Stimulated activated naive CD4-positive, alpha-beta T cell (primary cell): Measurements from ENCODE around the gene SMG7.
A peak's percentile ranks its signal among the peaks of the same experiment; 100 is the strongest.

Experiments used
- DNase-seq, 6 experiments: peaks; one replicate each; lab custom pipeline; 2025; lab: John Stamatoyannopoulos, UW

The SMG7 gene

DNA sequence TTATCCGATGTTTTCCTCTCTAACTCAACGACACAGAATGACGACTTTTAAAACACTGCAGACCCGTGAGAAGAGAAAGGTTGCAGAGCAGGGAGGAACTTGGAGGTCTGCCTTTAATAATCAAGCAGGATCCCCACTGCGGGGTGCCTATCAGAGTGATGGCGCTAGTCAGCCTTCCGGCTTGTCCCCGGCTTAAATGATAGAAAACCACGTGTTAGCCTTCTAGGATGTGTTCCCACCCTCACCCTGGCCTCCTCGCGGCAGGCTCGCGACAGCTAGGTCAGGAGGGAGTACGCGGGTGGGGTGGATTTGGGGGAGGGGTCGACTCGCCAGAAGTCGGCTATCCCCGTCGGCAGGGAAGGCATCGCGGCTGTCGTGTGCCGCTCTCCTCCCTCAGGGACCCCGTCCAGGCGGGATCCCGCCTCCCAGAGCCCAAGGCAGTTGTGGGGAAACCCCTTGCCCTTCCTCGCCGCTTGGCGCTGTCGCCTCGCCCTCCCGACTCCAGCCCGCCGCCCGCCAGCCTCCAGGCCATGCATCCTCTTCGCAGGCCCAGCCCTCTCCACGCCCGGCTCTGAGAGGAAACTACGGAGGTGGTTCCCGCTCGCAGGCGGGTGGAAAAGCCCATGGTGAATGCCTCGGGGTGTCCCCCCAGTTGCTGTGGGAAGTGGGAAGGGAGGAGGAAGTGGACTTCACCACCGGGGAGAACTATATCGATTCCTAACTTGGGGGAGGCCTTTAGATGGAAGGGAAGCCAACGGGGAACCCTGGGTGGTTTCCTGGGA, 1.1 kb upstream of the SMG7 start:
- DNase-seq: peak; percentile 39 to 73 (median 65)

GRCh38 chr1:183471743-183472487, 384 bp upstream of the SMG7 start:
- peak; percentile 95 to 100 (median 97) for DNase-seq

DNA sequence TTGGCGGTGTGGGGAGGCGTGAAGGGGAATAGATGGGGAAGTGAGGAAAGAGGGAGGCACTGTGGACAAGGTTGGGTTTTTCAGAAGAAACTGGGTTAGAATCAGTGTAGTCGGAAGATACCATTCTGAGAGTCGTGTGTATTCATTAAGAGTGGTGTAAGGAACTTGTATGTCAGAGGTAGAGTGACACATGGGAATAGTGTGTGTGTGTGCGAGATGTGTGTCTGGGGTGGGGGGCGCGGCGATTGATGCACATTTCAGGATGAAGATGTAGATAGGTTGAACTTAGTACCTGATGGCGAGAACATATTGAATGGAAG, 878 bp downstream of the SMG7 start:
- DNase-seq: no peak

DNA sequence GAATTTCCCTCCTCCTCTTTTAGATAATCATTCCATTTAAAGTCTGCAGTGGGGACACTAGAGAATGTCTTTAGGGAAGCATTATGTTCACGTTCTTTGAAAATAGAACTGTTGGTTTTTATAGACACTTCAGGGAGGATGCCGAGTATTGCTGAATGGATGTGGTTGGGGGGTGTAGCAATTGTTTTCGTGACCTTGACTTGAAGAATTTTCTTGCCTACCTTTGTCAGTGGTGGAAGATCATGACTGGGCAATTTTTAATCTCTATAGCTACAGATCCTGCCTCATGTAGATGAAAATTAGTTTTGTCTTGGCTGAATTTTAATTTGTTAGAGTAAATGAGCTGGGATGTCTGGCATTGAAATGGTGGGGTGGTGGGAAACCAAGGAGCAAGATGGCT, 3.8 kb downstream of the SMG7 start:
- DNase-seq: peak in 1 of 6 experiments; percentile 5

DNA sequence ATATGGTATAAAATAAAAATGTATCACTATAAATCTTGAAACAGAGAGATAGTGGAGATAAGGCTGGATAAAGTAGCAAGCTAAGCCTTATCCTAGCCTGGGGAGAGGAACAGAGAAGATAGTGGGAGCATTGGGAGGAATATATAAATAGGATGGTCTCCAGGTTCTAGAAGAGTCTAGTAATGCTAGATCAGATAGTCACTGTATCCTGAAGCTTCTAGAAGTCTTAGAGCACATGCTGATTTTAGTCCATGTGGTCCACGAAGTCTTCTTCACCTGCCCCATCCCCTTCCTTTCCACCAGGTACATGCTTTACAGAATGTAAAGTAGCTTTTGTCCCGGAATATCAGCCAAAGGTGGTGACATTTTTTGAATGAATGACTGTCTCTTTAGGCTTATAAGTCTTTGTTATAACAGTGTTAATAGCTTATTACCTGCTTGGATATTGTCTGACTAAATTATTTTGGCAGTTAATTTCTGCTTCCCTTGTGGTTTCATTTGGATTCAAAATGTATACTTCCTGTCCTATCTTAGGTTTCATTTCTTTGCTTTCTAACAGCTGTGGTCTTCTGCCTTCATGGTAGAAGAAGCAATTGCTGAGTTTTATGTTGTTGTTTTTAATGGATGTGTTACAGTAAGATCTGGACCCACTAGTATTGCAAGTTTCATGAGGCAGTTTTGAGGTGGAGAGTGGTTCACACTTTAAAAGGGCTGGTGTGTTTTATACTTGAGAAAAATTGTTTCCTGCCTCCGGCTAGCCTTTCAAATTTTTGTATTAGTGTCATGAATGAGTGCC, 5.9 kb downstream of the SMG7 start:
- DNase-seq: no peak

- DNase-seq: no peak
Observed at GRCh38 chr1:183480971-183481441, 8.7 kb downstream of the SMG7 start.

- DNase-seq: no peak
Observed at GRCh38 chr1:183483224-183483623, 10.9 kb downstream of the SMG7 start.

DNA sequence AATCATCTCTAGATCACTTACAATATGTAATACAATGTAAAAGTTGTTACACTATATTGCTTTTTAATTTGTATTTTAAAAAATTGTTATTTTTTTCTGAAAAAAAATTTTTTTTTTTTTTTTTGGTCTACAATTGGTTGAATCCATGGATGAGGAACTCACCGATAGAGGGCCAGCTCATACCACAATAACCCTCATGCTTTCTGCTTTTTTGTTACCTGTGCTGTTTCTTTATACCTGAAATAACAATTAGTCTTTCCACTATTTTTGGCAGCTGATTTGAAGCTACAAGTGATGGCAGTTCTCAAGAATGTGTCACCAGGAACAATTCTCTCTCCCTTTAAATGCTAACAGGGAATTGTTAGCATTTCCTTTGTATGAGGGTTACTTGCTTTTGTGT, 12.0 kb downstream of the SMG7 start:
- DNase-seq: no peak

DNA sequence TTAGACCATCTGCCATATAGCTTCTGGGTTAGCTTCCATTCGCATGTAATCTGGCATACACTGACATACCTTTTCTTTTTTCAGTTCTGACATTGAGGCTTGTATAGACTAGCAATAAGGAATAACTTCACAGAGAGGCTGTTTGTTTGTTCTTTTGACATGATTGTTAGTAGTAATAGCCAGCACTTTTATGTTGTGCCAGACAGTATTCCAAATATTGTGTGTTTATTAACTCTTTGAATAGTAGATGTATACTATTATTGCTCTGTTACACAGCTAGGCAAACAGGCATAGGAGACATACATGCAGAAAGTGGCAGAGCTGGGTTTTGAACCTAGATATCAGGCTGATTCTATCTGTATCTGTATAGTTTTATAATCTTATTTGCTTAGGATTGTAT, 12.6 kb downstream of the SMG7 start:
- no peak for DNase-seq

GRCh38 chr1:183487674-183488442, 15.6 kb downstream of the SMG7 start:
- DNase-seq: no peak

DNA sequence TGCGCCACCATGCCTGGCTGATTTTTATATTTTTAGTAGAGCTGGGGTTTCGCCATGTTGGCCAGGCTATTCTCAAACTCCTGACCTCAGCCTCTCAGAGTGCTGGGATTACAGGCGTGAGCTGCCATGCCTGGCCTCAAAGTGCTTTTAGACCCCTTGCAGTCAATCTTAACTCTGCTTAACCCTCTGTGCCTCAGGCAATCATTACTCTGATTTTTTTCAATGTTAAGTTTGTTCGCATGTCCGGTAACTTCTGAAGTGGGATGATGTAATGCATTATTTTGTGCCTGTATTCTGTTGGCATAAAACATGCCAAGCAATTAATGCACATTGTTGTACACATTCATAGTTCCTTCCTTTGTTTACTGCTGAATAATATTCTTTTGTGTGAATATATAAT, 18.6 kb downstream of the SMG7 start:
- no peak for DNase-seq

GRCh38 chr1:183493540-183494245, 21.4 kb downstream of the SMG7 start:
- no peak for DNase-seq

GRCh38 chr1:183495420-183495819, 23.1 kb downstream of the SMG7 start:
- DNase-seq: no peak

- no peak for DNase-seq
Observed at GRCh38 chr1:183497218-183497617, 24.9 kb downstream of the SMG7 start.

DNA sequence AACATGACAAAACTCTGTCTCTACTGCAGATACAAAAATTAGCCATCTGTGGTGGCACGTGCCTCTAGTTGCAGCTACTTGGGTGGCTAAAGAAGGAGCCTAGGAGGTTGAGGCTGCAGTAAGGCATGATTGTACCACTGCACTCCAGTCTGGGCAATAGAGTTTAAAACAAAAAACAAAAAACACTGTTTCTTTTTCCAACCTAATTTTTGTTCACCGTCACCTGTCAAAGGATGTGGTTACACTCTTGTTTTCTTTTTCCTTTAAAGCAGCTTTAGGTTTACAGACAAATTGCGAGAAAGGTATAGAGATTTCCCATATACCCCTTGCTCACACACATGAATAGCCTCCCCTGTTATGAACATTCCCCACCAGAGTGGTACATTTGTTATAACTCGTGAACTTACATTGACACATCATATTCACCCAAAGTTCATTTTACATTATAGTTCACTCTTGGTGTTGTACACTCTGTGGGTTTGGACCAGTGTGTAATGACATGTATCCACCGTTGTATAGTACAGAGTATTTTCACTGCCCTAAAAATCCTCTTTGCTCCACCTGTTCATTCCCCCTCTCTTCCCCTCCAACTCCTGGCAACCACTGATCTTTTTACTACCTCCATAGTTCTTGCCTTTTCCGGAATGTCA, 26.2 kb downstream of the SMG7 start:
- DNase-seq: peak in 3 of 6 experiments; percentile 24 to 42 (median 42)

- DNase-seq: no peak
Observed at GRCh38 chr1:183505454-183506089, 33.3 kb downstream of the SMG7 start.

- DNase-seq: no peak
Observed at GRCh38 chr1:183506561-183506960, 34.3 kb downstream of the SMG7 start.

- DNase-seq: no peak
Observed at GRCh38 chr1:183508694-183509093, 36.4 kb downstream of the SMG7 start.

DNA sequence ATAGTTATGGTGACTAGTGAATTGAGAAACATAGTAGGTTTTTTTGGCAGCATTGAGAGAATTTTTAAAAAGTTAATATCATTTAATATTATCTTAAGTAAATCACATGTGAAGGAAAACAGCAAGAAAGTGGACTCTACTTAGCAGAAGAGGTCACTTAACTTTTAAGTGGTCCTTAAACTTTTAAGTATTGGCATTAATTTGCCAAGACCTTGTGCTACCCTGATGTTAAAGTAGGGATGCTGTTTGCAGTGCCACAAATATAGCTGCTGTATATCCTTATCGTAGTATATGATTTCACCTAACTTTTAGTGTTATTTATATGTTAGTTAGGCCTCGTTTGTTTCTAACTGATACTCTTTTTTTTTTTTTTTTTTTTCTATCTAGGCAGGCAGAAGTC, 40.2 kb downstream of the SMG7 start:
- no peak for DNase-seq

DNA sequence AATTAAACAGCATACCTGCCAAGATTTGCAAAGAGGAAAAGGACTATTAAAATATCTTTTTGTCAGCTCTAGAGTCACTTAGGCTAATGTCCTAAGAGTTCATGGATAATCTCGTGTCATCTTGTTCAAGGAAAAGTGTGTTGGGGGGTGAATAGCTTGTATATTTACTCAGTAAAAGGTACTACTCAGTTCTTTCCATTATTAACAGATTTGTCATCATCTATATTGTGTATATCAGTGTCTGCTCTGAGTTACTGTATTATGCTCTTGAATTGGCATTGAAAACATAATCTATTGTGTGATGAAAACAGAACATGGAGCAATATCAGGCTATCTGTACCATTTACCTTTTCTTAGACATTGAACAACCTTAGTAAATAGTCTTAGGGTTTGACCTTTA, 41.9 kb downstream of the SMG7 start:
- DNase-seq: no peak
